ENCODE results near the gene UCK1. TPM values are rescaled to one million over a fixed set of nuclear protein-coding genes. Genes with fewer than 3 reads are reported as not detected.

The UCK1 gene
- total and polyA plus RNA-seq, 2 of the 13 experiments (the other 11 are each of a cell fraction or from before 2014, with no cell fraction given), result 11.0 to 24.1 TPM

DNA sequence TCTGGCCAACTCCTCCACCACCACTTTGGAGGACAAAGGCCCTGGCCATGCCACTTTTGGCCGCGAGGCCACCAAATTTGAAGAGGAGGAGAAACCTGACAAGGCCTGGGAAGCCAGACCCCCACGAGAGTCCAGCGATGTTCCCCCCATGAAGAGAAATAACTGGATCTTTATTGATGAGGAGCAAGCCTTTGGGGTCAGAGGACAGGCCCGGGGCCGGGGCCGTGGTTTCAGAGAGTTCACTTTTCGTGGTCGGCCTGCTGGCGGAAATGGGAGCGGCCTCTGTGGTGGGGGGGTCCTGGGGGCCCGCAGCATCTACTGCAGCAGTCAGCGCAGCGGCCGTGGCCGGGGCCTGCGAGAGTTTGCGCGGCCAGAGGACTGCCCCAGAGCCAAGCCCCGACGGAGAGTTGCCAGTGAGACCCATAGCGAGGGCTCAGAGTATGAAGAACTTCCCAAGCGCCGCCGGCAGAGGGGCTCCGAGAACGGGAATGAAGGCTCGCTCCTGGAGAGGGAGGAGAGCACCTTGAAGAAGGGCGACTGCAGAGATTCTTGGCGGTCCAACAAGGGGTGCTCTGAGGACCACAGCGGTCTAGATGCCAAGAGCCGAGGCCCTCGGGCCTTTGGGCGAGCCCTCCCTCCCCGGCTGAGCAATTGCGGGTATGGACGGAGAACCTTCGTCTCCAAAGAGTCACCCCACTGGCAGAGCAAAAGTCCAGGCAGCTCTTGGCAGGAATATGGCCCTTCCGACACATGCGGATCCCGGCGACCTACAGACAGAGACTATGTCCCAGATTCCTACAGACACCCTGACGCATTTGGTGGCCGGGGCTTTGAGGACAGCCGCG, 55.7 kb downstream of the UCK1 start:
- in situ Hi-C loops (cut with HindIII; ENCODE audit: extremely low pct_ligation_motif_present, low pct_unique_long_range_greater_than_20kb), result loop anchor here (5.0 kb wide), 1 partner anchor 108 kb away; no protein-coding TSS in a partner anchor
- H3K9me3 ChIP-seq (ENCODE audit: low read length), result no peaks in the 10 kb centered on the region
- H3K36me3 ChIP-seq (replicated peaks in 1 of 2; ENCODE audit: control insufficient read depth in 1 of 2, insufficient read depth in 2 of 2, low read length in 2 of 2), result peaks cover 57 to 93% of the 10 kb centered on the region in 2 experiments
- H3K4me1 ChIP-seq (ENCODE audit: insufficient read depth, low read length), result peaks cover 15% of the 10 kb centered on the region
- no peak for FAIRE-seq
- no peak overlapping the region for H3K9ac ChIP-seq (ENCODE audit: insufficient read depth, low read depth, low read length)
- TF ChIP-seq ZNF350 (CRISPR knock-in tag; IDR thresholded peaks at IDR 0.05; ENCODE audit: borderline replicate concordance, low read depth) (no peak), MYNN (CRISPR knock-in tag; IDR thresholded peaks at IDR 0.05; ENCODE audit: low read depth) (no peak), ZNF777 (CRISPR knock-in tag; IDR thresholded peaks at IDR 0.05) (no peak)
- TF ChIP-seq, protein P1, sequence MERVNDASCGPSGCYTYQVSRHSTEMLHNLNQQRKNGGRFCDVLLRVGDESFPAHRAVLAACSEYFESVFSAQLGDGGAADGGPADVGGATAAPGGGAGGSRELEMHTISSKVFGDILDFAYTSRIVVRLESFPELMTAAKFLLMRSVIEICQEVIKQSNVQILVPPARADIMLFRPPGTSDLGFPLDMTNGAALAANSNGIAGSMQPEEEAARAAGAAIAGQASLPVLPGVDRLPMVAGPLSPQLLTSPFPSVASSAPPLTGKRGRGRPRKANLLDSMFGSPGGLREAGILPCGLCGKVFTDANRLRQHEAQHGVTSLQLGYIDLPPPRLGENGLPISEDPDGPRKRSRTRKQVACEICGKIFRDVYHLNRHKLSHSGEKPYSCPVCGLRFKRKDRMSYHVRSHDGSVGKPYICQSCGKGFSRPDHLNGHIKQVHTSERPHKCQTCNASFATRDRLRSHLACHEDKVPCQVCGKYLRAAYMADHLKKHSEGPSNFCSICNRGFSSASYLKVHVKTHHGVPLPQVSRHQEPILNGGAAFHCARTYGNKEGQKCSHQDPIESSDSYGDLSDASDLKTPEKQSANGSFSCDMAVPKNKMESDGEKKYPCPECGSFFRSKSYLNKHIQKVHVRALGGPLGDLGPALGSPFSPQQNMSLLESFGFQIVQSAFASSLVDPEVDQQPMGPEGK (CRISPR knock-in tag; IDR thresholded peaks at IDR 0.05), result no peak
- peaks cover 41% of the 10 kb centered on the region for H4K20me1 ChIP-seq (ENCODE audit: insufficient read depth, low read length)
- H3K4me2 ChIP-seq (ENCODE audit: low read depth, low read length), result no peak overlapping the region
- intact Hi-C loops (cut with micrococcal nuclease; ENCODE audit: unreplicated experiment), result no loop called here
- no peaks in the 10 kb centered on the region for H3K79me2 ChIP-seq (ENCODE audit: insufficient read depth, low read length)
- 98% methylated on average over 27 of the region's 46 CpGs for WGBS (ENCODE audit: low lambda C conversion rate)
- ATAC-seq, result no peak
- H3K27ac ChIP-seq (ENCODE audit: extremely low read length, insufficient read depth, low read length), result no peak overlapping the region
- TSS peak; percentile 32 for BruUV-seq (replicated peaks)
- no peak overlapping the region for H3K4me3 ChIP-seq (replicated peaks in 1 of 3; ENCODE audit: insufficient read depth in 1 of 3, low read depth in 2 of 3, low read length in 3 of 3)
- ChIA-PET CTCF (ENCODE audit: low intra/inter-chr PET ratio, low total read pairs) (no interaction called here), POLR2A (no interaction called here)
- H2AFZ ChIP-seq (ENCODE audit: low read length), result no peak overlapping the region
- no peaks in the 10 kb centered on the region for H3K27me3 ChIP-seq (ENCODE audit: control insufficient read depth in 1 of 2, insufficient read depth in 2 of 2, low read length in 2 of 2)
- no peak for DNase-seq (ENCODE audit: low spot score)

GRCh38 chr9:131474711-131475110, 56.4 kb downstream of the UCK1 start:
- CTCF ChIA-PET (ENCODE audit: low intra/inter-chr PET ratio, low total read pairs), result no interaction called here
- WGBS (ENCODE audit: low lambda C conversion rate), result 96% methylated on average over 14 of the region's 16 CpGs

More at GRCh38 chr9:131474711-131475110, 56.4 kb downstream of the UCK1 start:
- peaks cover 41% of the 10 kb centered on the region for H4K20me1 ChIP-seq (ENCODE audit: insufficient read depth, low read length)
- H2AFZ ChIP-seq (ENCODE audit: low read length), result no peak overlapping the region
- DNase-seq (ENCODE audit: low spot score) (no peak), FAIRE-seq (no peak), ATAC-seq (no peak)
- intact Hi-C loops (cut with micrococcal nuclease; ENCODE audit: unreplicated experiment) (no loop called here), in situ Hi-C loops (cut with HindIII; ENCODE audit: extremely low pct_ligation_motif_present, low pct_unique_long_range_greater_than_20kb) (loop anchor here (5.0 kb wide), 1 partner anchor 107 kb away; no protein-coding TSS in a partner anchor)
- no peak overlapping the region for H3K4me3 ChIP-seq (replicated peaks in 1 of 3; ENCODE audit: insufficient read depth in 1 of 3, low read depth in 2 of 3, low read length in 3 of 3)
- TF ChIP-seq AGO2 (optimal IDR thresholded peaks at IDR 0.05; ENCODE audit: low read depth, low read length) (peak; percentile 10), FOXA1 (IDR thresholded peaks at IDR 0.05) (no peak), FOXA1 (CRISPR knock-in tag; IDR thresholded peaks at IDR 0.05) (no peak), ZFP62 (CRISPR knock-in tag; IDR thresholded peaks at IDR 0.05) (no peak)
- H3K79me2 ChIP-seq (ENCODE audit: insufficient read depth, low read length), result no peaks in the 10 kb centered on the region
- no peaks in the 10 kb centered on the region for H3K27me3 ChIP-seq (ENCODE audit: control insufficient read depth in 1 of 2, insufficient read depth in 2 of 2, low read length in 2 of 2)
- no peak overlapping the region for H3K27ac ChIP-seq (ENCODE audit: extremely low read length, insufficient read depth, low read length)
- no peaks in the 10 kb centered on the region for H3K9me3 ChIP-seq (ENCODE audit: low read length)
- POLR2A ChIA-PET, result no interaction called here
- BruUV-seq (replicated peaks), result no TSS peak
- H3K9ac ChIP-seq (ENCODE audit: insufficient read depth, low read depth, low read length), result no peak overlapping the region
- peaks cover 15% of the 10 kb centered on the region for H3K4me1 ChIP-seq (ENCODE audit: insufficient read depth, low read length)
- H3K4me2 ChIP-seq (ENCODE audit: low read depth, low read length), result no peak overlapping the region
- H3K36me3 ChIP-seq (replicated peaks in 1 of 2; ENCODE audit: control insufficient read depth in 1 of 2, insufficient read depth in 2 of 2, low read length in 2 of 2), result peaks cover 61 to 93% of the 10 kb centered on the region in 2 experiments

Data from HepG2 (cell line).